Measurements from ENCODE around the gene OVCA2. TPM values are rescaled to one million over a fixed set of nuclear protein-coding genes. Genes with fewer than 3 reads are reported as not detected.

The OVCA2 gene
- total RNA-seq, 1 experiment from 2014 or later: 24.6 TPM

DNA sequence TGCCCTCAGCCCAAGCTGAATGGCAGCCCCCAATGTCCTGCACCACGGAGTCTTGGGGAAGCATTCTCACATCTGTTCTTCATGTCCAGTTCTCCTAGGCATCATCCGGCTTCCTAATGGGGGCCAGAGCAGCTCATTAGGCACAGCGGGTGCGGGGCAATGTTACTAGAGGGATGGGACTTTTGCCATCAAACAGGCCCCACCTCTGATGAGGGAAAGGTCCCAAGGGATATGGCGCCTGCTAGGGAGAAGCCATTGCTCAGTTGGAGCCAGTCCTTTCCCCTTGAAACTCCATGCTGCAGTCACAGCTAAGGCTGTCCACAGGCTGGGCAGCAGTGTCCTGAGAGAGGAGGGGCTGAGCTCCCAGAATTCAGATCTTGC is 13.6 kb upstream of the OVCA2 start:
- Mint-ChIP-seq H3K27me3 (ENCODE audit: low read depth) (peaks cover 62% of the 10 kb centered on the region), H3K36me3 (ENCODE audit: insufficient read depth in 1 of 3, low read depth in 3 of 3) (no peaks in the 10 kb centered on the region; a peak in 1 of 7 replicates), H3K9me3 (peaks cover 5 to 6% of the 10 kb centered on the region in 2 experiments; a peak in 4 of 5 replicates), H3K4me1 (peaks cover 12 to 26% of the 10 kb centered on the region in 2 experiments), H3K4me3 (peak overlapping the region in 1 of 2 experiments; percentile 62; a peak in 1 of 5 replicates), H3K27ac (no peak overlapping the region)
- no peaks in the 10 kb centered on the region for H4K20me1 ChIP-seq (ENCODE audit: control insufficient read depth, insufficient read depth, insufficient read length)
- H3K79me1 ChIP-seq (ENCODE audit: insufficient read depth, low read depth, low read length, poor library complexity, severe bottlenecking): no peaks in the 10 kb centered on the region
- no peak overlapping the region for H4K5ac ChIP-seq (ENCODE audit: insufficient read length, low read depth, low read length)
- no peak overlapping the region for H3K27ac ChIP-seq (ENCODE audit: insufficient read length, low read depth, low read length)
- no peak overlapping the region for H3K14ac ChIP-seq (ENCODE audit: insufficient read depth, low read length)
- no peak for DNase-seq
- H3K9ac ChIP-seq (ENCODE audit: extremely low read depth, insufficient read length, low read length): no peak overlapping the region
- no peak overlapping the region for H3K18ac ChIP-seq (ENCODE audit: insufficient read length, low read depth, low read length)
- no peak overlapping the region for H3K4ac ChIP-seq (ENCODE audit: low read depth, low read length)
- H3T11ph ChIP-seq (ENCODE audit: low read length): no peak overlapping the region
- H3K23ac ChIP-seq (ENCODE audit: insufficient read length, low read depth, low read length): no peak overlapping the region
- H3K27me3 ChIP-seq (ENCODE audit: insufficient read depth, low read length): peaks cover 51% of the 10 kb centered on the region
- no peak overlapping the region for H2BK12ac ChIP-seq (ENCODE audit: insufficient read length, low read depth, low read length)
- no peaks in the 10 kb centered on the region for H3K4me1 ChIP-seq (ENCODE audit: insufficient read depth, low read length)
- no peak overlapping the region for H3K56ac ChIP-seq (ENCODE audit: insufficient read length, low read depth, low read length)
- H2BK15ac ChIP-seq (ENCODE audit: low read depth, low read length): no peak overlapping the region
- no peak overlapping the region for H2AK5ac ChIP-seq (ENCODE audit: insufficient read length, low read length)
- H3K4me2 ChIP-seq (ENCODE audit: insufficient read depth, insufficient read length, low read length): no peak overlapping the region
- H2BK120ac ChIP-seq (ENCODE audit: low read depth, low read length, poor library complexity, severe bottlenecking): no peak overlapping the region
- WGBS (ENCODE audit: extremely low coverage, insufficient read length, low lambda C conversion rate): no CpG with 5 or more reads among the region's 5 CpGs
- no peak overlapping the region for H2AFZ ChIP-seq (ENCODE audit: low read length)
- no peak overlapping the region for H2BK20ac ChIP-seq (ENCODE audit: low read depth, low read length, poor library complexity, severe bottlenecking)
- no peak overlapping the region for H4K8ac ChIP-seq (replicated peaks; ENCODE audit: insufficient read length, low read depth, low read length)
- TF ChIP-seq, protein P1, sequence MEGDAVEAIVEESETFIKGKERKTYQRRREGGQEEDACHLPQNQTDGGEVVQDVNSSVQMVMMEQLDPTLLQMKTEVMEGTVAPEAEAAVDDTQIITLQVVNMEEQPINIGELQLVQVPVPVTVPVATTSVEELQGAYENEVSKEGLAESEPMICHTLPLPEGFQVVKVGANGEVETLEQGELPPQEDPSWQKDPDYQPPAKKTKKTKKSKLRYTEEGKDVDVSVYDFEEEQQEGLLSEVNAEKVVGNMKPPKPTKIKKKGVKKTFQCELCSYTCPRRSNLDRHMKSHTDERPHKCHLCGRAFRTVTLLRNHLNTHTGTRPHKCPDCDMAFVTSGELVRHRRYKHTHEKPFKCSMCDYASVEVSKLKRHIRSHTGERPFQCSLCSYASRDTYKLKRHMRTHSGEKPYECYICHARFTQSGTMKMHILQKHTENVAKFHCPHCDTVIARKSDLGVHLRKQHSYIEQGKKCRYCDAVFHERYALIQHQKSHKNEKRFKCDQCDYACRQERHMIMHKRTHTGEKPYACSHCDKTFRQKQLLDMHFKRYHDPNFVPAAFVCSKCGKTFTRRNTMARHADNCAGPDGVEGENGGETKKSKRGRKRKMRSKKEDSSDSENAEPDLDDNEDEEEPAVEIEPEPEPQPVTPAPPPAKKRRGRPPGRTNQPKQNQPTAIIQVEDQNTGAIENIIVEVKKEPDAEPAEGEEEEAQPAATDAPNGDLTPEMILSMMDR (conservative IDR thresholded peaks at IDR 0.05): no peak
- no peaks in the 10 kb centered on the region for H3K79me2 ChIP-seq (ENCODE audit: insufficient read depth, low read length)
- peaks cover 23% of the 10 kb centered on the region for H3K23me2 ChIP-seq (ENCODE audit: insufficient read length, low read depth, low read length, poor library complexity, severe bottlenecking)
- no peak overlapping the region for H2BK5ac ChIP-seq (ENCODE audit: insufficient read length, low read length)
- H4K91ac ChIP-seq (ENCODE audit: insufficient read length, low read depth, low read length): no peak overlapping the region
- no peaks in the 10 kb centered on the region for H3K9me3 ChIP-seq (ENCODE audit: control insufficient read depth, low read depth, low read length)

Measured in H9 (cell line).